C4-2B (cell line): Measurements from ENCODE around the gene C9orf152.
A peak's percentile ranks its signal among the peaks of the same experiment; 100 is the strongest.

ENCODE experiments used
- ZFX ChIP-seq: fragments of 450-650 bp; IDR thresholded peaks from 2 replicates; pipeline ENCODE4 v1.6.1; 2017
- TF ChIP-seq, protein P1 (sequence below): fragments of 450-650 bp; conservative IDR thresholded peaks from 2 replicates; pipeline ENCODE4 v1.5.1; 2017; ENCODE audit warnings: mild to moderate bottlenecking

DNA sequence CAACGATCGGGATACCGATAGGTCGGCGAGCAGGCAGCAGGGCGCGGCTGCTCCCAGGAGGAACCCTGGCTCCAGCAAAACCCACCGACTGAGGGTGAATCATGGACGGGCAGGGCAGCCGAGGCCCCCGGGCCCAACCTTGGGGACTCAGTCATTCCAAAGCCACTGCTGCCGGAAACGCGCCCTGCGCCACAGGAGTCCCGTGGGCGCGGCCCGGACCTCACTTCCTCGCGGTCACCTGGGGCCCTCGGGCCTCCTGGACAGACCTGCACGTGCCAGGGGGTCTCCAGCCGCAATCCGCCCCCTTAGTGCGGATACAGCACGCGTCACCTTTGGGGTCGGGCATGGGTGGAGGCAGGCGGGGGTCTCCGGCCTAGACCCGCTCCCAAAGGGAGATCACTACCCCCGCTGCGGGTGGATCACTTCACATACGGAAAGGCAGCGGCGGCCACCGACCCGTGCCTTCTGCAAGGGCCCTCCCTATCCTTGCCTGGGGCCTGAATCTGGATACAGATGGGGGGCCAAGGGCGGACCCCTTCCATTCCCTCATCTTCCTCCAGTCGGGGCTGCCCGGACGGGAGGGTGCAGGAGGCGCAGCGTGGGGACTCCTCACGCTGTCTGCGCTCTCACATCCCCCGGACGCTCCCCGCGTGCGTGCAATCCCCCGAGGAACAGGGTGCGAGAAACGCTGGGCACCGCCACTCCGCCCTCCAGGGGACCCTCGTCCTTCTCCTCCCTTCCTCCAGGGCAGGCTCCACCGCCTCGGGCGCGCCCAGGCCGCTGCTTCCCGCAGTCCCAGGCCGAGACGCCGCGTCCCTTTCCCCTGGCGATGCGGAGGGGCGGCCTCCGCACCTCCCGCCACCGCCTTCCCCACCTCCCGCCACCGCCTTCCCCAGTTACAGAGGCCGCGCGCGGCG is 47.8 kb upstream of the C9orf152 start:
- TF ChIP-seq, protein P1, sequence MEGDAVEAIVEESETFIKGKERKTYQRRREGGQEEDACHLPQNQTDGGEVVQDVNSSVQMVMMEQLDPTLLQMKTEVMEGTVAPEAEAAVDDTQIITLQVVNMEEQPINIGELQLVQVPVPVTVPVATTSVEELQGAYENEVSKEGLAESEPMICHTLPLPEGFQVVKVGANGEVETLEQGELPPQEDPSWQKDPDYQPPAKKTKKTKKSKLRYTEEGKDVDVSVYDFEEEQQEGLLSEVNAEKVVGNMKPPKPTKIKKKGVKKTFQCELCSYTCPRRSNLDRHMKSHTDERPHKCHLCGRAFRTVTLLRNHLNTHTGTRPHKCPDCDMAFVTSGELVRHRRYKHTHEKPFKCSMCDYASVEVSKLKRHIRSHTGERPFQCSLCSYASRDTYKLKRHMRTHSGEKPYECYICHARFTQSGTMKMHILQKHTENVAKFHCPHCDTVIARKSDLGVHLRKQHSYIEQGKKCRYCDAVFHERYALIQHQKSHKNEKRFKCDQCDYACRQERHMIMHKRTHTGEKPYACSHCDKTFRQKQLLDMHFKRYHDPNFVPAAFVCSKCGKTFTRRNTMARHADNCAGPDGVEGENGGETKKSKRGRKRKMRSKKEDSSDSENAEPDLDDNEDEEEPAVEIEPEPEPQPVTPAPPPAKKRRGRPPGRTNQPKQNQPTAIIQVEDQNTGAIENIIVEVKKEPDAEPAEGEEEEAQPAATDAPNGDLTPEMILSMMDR = no peak
- TF ChIP-seq ZFX = peak; percentile 81
